ENCODE results near the gene PPP5C.
A peak's percentile ranks its signal among the peaks of the same experiment; 100 is the strongest.
"Not testable (repeated sequence)": the region's sequence is repeated elsewhere in the genome, so short reads cannot be mapped to it uniquely, and the experiment has no call there.

PPP5C gene

DNA sequence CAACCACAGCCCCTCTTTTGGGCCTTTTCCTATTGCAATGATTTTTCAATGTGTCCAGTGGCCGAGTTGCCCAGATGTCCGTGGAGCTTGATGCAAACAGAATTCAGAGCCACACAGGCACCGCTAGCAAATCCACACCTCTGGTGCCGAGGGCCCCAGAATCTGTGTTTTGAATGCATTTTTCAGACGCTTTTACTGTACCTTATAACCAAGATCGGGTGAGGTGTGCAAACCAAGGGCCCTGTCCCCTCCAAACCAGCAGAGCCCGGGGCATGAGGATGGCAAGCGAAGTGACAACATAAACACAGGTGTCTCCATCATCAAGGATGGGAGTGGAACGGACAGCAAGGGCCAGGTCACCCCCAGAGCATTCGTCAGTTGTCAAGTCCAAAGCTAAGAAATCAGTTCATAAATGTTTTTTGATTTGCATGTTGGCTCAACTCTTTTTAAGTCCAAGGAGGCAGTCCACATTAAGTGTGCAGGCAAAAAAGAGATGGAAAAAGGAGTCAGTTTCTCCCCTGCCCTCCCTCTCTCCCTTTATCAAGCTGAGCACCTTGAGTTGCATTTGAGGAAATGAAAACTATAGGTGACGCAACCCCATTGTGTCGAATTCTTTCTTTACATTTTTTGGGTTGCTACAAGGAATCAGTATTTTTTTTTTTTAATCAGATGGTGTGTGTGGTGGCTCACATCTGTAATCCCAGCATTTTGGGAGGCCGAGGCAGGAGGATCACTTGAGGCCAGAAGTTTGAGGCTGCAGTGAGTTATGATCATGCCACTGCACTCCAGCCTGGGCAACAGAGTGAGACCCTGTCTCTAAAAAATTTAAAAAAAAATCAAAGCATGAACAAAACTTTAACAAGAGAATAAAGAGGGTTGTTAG, 63.6 kb downstream of the PPP5C start:
- no peak for DNase-seq

DNA sequence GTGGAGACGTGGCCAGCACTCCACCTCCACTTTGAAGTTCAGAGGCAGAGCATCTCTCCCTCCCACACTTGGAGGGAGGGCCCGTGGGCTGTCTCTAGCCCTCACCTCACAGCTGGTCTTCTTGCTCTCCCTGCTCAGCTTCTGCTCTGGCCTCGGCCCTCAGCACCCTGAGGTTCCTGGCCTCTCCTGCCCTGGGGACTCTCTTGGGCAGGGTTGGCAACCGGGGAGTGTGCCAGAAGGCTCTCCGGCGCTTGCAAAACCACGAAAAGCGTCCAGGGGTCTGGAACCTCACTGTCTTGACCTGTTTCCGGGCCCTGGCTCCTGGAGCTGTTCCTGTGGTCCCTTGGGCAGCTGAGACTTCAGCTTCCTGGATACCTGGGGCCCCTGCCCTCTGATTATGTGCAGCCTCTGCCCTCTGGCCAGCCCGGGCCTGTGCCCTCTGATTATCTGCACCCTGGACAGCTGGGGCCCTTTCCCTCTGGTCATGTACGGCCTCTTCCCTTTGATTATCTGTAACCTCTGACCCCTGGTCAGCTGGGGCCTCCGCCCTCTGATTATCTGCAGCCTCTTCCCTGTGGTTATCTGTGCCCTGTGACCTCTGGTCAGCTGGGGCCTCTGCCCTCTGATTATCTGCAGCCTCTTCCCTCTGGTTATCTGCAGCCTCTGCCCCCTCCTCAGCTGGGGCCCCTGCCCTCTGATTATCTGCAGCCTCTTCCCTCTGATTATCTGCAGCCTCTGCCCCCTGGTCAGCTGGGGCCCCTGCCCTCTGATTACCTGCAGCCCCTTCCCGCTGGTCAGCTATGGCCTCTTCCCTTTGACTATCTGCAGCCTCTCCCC, 64.4 kb downstream of the PPP5C start:
- DNase-seq: no peak

DNA sequence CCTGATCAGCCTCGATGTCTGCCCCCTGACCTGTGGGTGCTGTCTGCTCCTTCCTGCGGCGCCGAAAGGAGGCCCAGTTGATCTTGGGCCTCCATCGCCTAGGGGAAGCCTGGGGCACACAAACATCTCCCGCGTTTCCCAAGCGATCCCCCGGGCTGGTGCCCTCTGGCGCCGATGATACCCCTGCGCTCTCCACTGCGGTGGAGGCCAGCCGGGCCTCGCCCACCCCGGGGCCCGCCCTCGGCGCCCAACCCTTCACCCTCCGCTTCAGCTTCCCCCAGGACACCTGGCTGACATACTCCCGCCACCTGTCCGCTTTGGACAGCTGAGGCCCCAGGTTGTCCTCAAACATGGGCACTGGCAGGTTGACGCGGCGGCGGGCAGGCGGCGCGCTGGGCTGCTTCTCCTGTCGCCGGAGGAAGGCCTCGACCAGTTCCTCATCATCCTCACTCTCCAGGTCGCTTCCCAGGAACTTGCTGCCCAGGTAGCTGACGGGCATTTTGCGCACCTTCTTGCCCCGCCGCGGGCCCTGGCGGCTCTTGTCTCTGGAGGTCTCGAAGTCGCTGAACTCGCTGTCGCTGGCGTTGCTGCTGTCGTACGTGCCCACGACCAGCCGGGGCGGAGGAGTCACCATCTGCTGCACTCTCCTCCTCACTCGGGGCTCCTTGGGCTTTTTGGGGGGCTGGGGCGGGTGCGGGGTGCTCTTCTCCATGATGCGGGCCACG, 65.2 kb downstream of the PPP5C start:
- DNase-seq: no peak

DNA sequence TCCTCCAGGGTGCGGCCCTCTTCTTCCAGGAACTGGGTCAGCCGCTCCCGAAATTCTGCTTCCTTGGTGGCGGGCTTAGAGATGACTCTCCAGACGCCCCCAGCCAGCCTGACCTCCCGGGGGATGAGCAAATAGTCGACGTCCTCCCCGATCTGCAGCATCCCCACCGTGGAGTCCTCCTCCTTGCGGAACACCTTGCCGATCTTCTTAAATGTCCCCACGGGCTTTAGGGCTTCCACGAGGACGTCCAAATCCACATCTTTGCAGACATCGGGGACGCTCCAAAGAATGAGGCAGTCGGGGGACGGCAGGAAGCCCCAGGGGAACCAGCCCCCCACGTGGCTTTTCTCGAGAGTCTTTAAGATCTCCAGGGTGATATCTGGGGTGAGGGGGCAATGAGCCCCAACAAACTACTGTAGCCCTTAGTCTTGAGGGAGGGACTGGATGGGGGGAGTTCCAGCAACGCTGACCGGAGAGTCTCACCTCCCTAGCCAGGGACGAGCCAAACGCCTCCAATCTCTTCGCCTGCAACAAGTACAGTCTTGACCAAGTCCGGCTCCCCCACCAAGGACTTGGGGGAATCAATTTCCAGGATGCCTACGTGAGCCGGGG, 65.9 kb downstream of the PPP5C start:
- DNase-seq: no peak

DNA sequence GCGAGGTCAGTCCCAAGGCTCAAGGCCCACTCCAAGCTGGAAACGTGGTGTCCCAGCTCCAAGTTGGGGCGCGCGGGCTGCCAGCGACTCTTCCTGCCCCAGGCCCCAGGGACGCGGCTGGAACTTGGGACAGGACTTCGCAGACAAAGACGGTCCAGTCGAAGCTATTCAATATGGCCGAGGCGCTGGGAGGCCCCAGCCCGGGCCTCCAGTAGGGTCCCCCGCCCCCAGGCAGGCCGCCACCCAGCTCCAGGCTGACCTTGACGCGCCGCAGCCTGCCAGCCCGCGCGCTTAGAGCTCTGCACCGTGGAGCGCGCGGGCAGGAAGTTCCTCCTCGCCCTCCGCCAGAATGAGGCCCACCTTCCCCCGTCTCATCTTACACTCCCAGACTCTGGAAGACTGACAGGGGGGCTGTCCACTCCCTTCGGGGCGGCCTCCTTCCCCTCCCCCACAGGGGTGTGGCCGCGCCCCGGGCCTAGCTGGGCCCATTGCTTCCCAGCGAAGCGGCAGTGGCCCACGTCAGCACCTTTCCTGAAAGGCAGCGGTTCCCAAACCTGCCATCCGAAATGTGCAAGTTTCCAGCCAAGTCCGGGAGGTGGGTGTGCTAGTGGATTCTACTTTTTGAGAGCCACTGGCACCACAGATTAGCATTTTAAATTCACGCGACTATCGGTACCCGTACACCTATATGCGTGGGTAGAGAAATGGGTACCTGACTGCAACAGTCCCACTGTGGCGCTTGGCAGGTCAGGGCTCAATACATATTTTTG, 66.6 kb downstream of the PPP5C start, which contains the start of gene CCDC8:
CCDC8 (minus strand) TSS at position 303 of the 770 bp plus-strand sequence. CDS start 754 bp downstream, outside the sequence.
- DNase-seq: no peak

DNA sequence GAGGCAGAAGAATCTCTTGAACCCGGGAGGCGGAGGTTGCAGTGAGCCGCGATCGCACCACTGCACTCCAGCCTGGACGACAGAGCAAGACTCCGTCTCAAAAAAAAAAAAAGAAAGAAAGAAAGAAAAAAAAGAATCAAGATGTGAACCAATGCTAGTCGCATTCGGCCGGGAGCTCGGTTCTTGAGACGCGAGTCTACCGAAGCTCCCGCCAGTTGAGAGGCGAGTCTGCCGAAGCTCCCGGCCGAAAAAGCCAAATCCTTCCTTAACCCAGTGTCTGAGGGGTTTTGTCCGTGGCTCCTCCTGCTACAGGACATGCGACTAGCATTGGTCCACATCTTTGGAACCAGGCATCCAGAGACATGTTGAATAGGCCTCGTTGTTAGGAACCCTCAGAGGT, 68.0 kb downstream of the PPP5C start:
- not testable (repeated sequence) for DNase-seq

DNA sequence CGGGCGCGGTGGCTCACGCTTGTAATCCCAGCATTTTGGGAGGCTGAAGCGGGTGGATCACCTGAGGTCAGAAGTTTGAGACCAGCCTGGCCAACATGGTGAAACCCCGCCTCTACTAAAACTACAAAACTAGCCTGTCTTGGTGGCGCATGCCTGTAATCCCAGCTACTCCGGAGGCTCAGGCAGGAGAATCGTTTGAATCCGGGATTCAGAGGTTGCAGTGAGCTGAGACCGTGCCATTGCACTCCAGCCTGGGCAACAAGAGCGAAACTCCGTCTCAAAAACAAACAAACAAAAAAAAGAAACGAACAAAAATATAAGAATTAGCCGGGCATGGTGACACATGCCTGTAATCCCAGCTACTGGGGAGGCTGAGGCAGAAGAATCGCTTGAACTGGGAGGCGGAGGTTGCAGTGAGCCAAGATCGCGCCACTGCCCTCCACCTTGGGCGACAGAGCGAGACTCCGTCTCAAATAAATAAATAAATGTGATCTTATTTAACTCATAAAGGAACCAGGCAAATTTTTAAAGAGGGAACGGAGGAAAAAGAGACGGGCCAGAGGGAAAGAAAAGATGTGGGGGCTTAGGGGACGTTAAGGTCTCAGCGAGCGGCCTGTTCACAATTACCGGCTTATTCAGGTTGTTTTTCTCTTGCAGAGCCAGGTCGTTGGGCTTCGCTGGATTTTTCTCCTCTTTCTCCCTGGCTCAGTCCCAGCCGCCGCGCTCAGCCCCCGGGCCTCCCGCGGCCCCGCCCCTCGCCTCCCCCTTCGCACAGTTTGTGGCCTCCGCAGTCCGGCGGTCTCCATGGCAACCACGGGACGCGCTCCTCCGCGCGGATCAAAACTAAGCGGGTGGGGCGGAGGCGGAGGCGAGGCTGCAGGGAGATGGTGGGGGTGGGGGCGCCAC, 69.2 kb downstream of the PPP5C start:
- not testable (repeated sequence) for DNase-seq

DNA sequence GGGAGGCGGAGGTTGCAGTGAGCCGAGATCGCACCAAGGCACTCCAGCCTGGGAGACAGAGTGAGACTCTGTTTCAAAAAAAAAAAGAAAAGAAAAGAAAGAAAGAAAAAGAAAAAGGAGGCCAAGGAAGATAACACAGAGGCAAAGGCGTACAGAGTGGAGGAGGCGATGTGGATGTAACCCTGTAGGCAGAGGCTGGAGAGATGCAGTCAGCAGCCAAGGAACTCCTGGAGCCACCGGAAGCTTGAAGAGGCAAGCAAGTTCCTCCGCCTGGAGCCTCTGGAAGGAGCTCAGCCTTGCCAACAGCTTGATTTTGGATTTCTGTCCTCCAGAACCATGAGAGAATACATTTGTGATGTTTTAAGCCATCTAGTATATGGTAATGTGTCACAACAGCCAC, 73.2 kb downstream of the PPP5C start:
- DNase-seq: no peak

DNA sequence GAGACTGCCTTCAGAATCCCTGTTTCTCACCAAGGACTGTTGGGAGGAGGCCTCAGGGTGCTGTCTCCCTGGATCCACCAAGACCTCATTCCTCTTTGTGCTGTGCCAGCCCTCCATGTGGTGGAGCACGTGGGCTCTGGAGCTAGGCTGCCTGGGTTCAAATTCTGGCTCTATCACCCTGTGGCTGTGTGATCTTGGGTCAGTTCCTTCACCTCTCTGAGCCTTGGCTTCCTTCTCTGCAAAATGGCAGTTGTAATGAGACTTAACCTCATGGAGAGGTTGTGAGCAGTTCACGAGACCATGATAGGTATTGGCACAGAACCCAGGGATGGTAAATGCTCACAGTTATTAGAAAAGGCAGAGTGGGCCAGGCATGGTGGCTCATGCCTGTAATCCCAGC, 75.5 kb downstream of the PPP5C start:
- DNase-seq: no peak

DNA sequence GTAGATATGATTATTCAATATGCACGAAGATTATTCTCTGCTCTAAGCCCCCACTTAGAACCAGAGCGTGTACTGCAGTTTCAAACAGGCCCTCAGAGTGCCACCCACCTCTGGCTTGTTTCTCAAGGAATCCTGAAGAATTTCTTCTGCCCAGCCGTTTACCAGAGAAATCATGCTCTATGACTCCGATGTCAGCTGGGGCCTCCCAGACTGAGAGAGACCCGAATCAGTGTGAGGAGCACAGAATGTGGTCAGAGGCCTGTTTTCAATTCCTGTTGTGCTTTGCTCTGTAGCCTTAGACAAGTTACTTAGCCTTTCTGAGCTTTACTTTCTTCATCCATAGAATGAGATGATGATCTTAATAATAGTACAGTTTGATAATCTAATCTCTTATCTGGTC, 76.3 kb downstream of the PPP5C start:
- no peak for DNase-seq

DNA sequence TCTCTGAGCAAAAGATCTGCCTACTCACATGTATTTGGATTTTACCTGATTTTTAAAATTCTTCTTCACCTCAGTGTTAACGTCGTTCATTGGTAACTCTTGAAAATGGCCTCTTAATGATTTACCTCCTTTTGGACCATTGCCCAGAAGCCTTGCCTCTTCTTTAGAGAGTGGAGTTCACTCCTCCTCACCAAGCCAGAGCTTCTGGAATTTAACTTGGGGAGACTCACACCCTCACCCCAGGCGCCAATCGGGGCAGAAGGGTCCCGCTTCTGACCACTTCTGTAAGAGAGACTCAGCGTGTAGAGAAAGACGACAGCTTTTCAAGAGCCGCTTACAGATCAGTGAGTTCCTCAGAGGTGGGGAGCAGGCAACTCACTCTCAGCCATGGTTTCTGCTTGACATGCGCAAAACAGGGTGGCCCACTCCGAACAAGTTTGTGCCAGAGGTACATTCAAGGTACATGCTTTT, 79.2 kb downstream of the PPP5C start:
- no peak for DNase-seq

DNA sequence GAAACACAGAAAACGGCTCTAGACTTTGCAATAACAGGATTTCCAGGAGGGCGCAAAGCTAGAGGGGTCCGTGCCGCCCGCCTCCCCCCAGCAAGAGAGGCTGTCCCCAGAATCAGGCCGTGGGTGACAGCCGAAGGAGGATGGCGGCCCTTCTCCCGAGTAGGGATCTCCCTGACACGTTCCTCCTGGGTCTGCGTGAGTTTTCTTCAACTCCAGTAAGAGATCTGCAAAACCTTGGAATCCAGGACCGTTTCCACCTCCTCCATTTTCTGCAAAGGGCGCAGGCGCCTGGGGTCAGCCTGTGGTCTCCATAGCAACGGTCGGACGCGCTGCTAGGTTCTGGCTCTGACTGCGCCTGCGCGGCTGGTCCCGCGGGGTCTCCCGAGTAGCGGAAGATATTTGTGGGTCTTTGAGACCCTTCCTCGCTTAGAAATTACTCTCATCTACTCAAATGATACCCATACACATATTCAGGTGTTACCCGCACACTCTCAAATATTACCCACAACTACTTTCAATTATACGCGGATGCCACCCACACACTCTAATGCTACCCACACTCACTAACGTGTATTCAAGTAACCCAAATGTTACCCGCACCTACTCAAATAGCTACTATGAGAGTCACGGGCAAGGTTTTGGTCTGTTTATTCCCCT, 79.7 kb downstream of the PPP5C start:
- peak in 1 of 2 donors; percentile 42 for DNase-seq

DNA sequence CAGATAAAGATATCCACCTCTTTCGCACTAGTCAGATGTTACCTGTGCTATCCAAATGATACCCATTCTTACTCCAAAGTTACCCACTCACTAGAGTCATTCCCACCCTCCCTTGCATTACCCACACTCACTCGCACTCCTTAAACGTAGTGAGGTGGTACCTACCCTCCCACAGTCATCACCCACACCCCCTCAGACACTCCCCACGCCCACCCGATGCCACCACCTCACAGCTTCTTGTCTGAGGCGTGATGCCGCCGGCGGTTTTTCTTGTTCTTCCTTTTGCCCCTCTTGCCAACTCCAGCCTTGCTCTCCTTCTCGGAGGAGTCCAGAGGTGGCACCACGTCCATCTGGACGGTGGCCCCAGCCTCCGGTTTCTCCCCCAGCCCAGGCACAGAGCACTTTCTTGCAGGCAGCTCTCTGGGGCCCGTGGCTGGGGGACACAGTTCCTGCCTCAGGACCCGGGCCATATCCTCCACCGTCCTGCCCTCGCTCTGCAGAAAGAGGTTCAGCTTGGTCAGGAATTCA, 80.7 kb downstream of the PPP5C start:
- DNase-seq: no peak

DNA sequence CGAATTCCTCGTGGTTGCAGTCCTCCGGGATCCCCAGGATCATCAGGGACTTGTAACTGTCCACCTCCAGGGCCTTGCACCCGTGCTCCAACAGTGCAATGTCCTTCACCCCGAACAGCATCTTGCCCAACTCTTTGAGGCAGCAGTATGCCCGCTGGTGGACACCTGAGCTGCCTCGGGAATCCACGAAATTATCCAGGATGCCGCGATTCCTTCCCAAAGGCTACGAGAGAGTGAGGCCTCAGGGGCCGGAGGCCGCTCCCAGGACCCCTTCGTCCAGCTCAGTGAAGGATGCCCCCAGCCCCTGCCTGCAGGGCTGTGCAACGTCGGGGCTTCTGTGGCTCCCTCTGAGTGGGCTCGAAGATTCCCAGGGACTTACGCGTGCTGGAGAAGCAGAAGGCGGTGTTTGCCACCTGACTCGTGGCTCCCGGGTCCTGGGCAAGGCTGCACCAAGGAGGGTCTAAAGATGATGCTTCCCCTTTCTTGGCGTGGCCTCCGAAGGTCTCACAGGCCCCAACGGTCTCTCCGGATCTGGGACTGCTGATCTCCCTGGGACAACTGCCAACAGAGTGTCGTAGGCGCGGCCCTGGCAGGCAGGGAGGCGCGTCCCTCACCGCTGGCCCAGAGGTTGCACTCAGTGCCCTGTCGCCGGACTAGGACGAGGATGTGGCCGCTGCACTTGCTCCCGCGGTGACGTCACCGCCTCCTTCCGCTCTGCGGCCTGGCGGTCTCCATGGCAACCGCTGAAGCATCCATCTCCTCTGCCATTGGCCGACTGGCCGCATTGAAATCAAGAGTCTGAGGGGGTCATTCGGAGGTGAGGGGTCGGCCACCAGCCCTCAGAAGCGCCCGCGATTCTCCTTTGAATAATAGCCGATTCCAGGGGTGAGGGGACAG, 81.6 kb downstream of the PPP5C start, which contains the start of gene PNMA8C:
PNMA8C (minus strand) TSS at position 698 of the 897 bp plus-strand sequence; CDS start at position 121, 577 bp downstream.
- DNase-seq: peak; percentile 56 to 80

DNA sequence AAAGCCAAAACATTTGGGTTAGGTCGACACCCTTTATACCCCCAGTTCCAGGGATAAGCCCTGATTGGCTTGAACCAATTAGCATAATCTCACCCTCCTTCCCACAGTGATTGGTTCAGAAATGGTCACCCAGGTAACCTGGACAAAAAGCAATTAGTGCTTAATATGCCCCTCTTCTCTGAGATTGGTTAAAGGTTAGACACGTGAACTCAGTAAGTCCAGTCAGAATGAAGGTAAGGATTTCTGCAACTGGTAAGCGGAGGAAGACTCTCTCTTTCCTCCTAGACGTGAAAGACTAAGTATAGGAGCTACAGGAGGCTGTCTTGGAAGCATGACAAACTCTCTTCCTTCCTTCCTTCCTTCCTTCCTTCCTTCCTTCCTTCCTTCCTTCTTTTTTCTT, 83.1 kb downstream of the PPP5C start:
- no peak for DNase-seq

DNA sequence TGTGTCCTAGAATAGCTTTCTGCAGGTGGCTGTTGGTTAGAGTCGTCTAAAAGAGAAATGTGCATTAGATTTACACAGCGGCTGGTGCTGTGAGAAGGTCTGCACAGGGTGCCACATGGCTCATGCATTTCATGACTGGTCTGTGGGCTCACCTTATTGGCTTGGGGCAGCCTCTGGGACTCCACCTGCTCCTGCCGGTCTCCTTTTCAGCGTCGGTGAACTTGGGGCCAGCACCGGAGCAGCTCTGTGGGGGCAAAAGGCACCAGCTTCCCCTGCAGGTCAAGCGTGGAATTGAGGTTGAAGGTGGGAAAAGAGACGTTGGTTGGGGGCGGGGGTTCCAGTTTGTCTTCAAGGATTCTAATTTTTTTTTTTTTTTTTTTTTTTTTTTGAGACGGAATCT, 84.9 kb downstream of the PPP5C start:
- DNase-seq: no peak

DNA sequence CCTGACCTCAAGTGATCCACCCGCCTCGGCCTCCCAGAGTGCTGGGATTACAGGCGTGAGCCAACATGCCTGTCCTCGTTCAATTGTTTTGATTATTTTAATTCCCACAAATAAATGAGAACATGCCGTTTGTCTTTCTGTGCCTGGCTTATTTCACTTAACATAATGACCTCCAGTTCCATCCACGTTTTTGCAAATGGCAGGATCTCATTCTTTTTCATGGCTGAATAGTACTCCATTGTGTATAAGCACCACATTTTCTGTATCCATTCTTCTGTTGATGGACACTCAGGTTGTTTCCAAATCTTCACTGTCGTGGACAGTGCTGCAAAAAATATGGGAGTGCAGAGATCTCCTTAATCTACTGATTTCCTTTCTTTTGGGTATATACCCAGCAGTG, 86.6 kb downstream of the PPP5C start:
- DNase-seq: not testable (repeated sequence)

DNA sequence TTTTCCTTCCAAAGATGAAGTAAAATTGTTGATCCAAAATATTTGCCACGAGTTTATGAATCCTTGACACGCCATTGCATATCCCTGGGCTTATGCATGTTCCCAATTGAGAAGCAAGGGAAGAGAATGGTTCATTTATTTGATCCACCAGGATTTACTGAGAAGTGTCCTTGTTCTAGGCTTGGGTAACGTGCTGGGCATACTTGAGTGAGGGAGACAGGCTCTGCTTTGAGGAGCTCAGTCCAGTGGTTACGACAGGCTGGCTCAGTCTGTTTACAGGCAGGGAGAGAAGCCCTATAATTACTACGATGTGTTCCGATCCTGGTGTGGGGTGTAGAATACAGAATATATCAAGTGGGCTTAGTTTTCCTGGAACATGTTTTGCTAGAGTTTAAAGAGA, 88.1 kb downstream of the PPP5C start:
- DNase-seq: no peak

DNA sequence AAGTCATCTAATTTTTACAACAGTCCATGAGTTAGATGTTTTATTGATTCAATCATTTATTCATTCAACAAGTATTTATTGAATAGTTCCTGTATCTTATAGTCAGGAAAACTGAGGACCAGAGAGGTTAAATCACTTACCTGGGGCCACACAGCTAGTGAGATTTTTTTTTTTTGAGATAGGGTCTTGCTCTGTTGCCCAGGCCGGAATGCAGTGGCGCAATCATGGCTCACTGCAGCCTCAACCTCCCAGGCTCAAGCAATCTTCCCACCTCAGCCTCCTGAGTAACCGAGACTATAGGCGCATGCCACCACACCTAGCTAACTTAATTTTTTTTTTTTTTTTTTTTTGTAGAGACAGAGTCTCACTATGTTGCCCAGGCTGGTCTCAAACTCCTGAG, 88.8 kb downstream of the PPP5C start:
- not testable (repeated sequence) for DNase-seq
